Small intestine (tissue), 7 donors: ENCODE results near the gene TFEC. TPM values are rescaled to one million over a fixed set of nuclear protein-coding genes. Genes with fewer than 3 reads are reported as not detected.

Experiments used
- DNase-seq, 2 donors: peaks; one replicate each; pipeline versions ENCODE4 v3.0.0 to v3.0.0-alpha.2; 2013
- FAIRE-seq: peaks from 2 replicates; lab custom pipeline; 2012; peaks lifted over from hg19 to GRCh38; lab: Jason Lieb, UNC
- H3K27ac ChIP-seq, 3 donors: one replicate each; pipeline ENCODE4 v1.5.1; 2013; ENCODE audit warnings: low read length in 2 of 3, mild to moderate bottlenecking in 2 of 3, control low read depth in 1 of 3, inconsistent platforms in 1 of 3, low read depth in 1 of 3, moderate library complexity in 1 of 3
- H3K27me3 ChIP-seq, 3 donors: one replicate each; pipeline ENCODE4 v1.6.1; 2013; ENCODE audit warnings: low read length in 3 of 3, inconsistent platforms in 1 of 3; ENCODE audit not compliant: control insufficient read depth in 3 of 3, insufficient read depth in 3 of 3
- H3K36me3 ChIP-seq, 3 donors: one replicate each; pipeline ENCODE4 v1.6.1; 2013; ENCODE audit warnings: low read length in 3 of 3, inconsistent platforms in 1 of 3, low read depth in 1 of 3, mild to moderate bottlenecking in 1 of 3, moderate library complexity in 1 of 3; ENCODE audit not compliant: control insufficient read depth in 3 of 3, insufficient read depth in 2 of 3
- H3K4me1 ChIP-seq, 3 donors: one replicate each; pipeline ENCODE4 v1.6.1; 2013; ENCODE audit warnings: low read length in 2 of 3, inconsistent platforms in 1 of 3, low read depth in 1 of 3, mild to moderate bottlenecking in 1 of 3, moderate library complexity in 1 of 3; ENCODE audit not compliant: control insufficient read depth in 3 of 3, insufficient read depth in 2 of 3
- H3K4me3 ChIP-seq, 3 donors: one replicate each; pipeline ENCODE4 v1.5.1; 2013; ENCODE audit warnings: low read length in 3 of 3, control low read depth in 1 of 3, inconsistent platforms in 1 of 3, low read depth in 1 of 3, mild to moderate bottlenecking in 1 of 3, moderate library complexity in 1 of 3
- H3K9me3 ChIP-seq, 2 donors: one replicate each; pipeline ENCODE4 v1.6.1; 2013; ENCODE audit warnings: low read depth in 1 of 2, low read length in 1 of 2; ENCODE audit not compliant: control insufficient read depth in 2 of 2, insufficient read depth in 1 of 2
- WGBS, 3 donors: extraction: QIAGEN DNeasy Blood & Tissue Kit; methylation state at CpG; one replicate each; pipeline ENCODE4 v1.1.7; 2013; 5-methylcytosine and 5-hydroxymethylcytosine counted together
- polyA plus RNA-seq, 4 donors: library from polyadenylated mRNA; stranded (reverse) in 3 of 4; unstranded in 1 of 4; fragments of 200-250 nt in 3 of 4; fragments of 120-200 nt in 1 of 4; gene quantifications; one replicate each; pipeline versions ENCODE4 v1.2.1 to v1.2.3, GENCODE V29; 2013
- donor health status: healthy with polysubstance abuse.
- donor health status: control.
- donor health status: control.
- donor health status: Bipolar disorder and iron deficiency.
- donor health status: healthy.

Gene TFEC
- polyA plus RNA-seq, 4 donors, result 0.82 to 128 (median 7.5) TPM

DNA sequence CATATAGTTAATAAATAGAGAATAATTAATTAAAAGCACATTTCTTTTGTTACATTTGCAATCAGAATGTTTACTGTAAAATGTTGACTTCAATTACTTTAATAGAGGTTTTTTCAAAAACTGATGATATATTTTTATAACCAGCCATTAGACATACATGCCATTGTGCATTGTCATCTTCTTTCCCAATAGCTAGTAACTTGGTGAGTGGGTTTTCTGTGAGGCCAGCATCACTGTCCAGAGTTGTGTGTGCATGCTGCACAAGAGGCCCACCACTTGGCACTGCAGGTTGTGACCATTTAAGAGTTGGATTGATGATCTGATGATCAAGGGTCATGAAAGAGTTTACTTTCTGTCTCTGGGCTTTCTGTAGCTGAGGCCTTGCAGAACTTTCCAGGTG, 46.5 kb downstream of the TFEC start:
- no peak overlapping the region for H3K27ac ChIP-seq
- no peaks in the 10 kb centered on the region for H3K9me3 ChIP-seq
- H3K36me3 ChIP-seq, result no peaks in the 10 kb centered on the region
- FAIRE-seq (no peak), DNase-seq (no peak)
- no peaks in the 10 kb centered on the region for H3K27me3 ChIP-seq
- H3K4me1 ChIP-seq, result no peaks in the 10 kb centered on the region
- H3K4me3 ChIP-seq, result no peak overlapping the region

DNA sequence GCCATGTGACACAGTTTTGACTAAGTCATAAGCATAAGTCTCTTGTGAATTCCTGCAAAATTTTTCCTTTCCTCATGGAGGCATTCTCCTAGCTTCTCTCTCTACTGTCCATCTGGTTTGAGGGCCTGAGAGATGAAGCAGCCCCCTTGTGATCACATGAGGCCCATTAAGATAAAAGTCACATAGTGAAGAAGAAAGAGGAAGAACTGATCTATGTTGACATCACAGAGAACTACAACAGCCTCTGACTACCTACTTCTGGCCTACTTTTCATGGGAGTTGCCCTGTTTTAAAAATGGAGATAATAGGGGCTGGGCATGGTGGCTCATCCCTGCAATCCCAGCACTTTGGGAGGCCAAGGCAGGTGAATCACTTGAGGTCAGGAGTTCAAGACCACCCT, 50.4 kb downstream of the TFEC start:
- Histone ChIP-seq H3K27ac (no peak overlapping the region), H3K9me3 (no peaks in the 10 kb centered on the region), H3K4me1 (no peaks in the 10 kb centered on the region), H3K36me3 (no peaks in the 10 kb centered on the region), H3K4me3 (no peak overlapping the region), H3K27me3 (no peaks in the 10 kb centered on the region)
- DNase-seq (no peak), FAIRE-seq (no peak)

DNA sequence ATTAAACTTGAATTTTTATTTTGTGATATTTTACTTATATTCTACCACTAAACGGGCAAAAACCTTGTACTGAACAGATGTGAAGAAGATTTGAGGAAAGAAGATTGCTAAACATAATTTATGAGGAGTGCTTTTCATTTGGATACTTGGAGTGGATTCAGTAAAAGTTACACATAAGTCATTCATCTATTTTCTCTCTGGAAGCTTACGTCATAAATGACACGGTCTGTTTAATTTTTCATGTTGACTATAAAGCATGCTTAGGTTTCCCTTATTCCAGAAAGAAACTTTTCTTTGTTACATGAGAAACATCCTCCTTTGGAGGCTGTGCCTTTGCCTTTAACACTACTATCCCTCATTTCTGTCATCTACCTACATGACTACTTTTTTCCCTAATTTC, 53.9 kb downstream of the TFEC start:
- H3K27ac ChIP-seq, result no peak overlapping the region
- no peak overlapping the region for H3K4me3 ChIP-seq
- FAIRE-seq (no peak), DNase-seq (no peak)
- H3K9me3 ChIP-seq, result no peaks in the 10 kb centered on the region
- peaks cover 0 to 8% (median 0%) of the 10 kb centered on the region in 3 donors for H3K4me1 ChIP-seq
- 70 to 87% (median 82%) methylated on average over 3 of the region's 3 CpGs for WGBS, 3 donors
- H3K36me3 ChIP-seq, result no peaks in the 10 kb centered on the region
- no peaks in the 10 kb centered on the region for H3K27me3 ChIP-seq

DNA sequence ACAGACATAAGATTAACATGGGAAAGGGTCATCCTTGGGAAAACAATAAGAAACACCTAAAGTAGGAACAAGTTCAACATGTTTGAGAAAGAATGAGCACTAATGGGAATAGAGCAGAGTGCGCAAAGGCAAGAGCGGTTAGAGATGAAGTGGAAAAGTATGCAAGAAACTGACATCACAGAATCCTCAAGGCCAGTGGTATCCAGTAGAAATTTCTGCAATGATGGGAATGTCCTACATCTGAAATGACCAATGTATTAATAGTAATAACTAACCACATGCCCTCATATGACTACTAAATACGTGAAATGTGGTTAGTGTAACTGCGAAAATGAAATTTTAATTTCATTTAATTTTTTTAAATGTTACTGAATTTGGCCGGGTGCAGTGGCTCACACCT, 54.8 kb downstream of the TFEC start:
- Histone ChIP-seq H3K4me3 (no peak overlapping the region), H3K4me1 (peaks cover 0 to 15% (median 0%) of the 10 kb centered on the region in 3 donors), H3K9me3 (no peaks in the 10 kb centered on the region), H3K27me3 (no peaks in the 10 kb centered on the region), H3K27ac (peak overlapping the region in 1 of 3 donors; percentile 41), H3K36me3 (no peaks in the 10 kb centered on the region)
- 70 to 75% (median 74%) methylated on average over 5 of the region's 5 CpGs for WGBS, 3 donors
- no peak for FAIRE-seq
- no peak for DNase-seq

DNA sequence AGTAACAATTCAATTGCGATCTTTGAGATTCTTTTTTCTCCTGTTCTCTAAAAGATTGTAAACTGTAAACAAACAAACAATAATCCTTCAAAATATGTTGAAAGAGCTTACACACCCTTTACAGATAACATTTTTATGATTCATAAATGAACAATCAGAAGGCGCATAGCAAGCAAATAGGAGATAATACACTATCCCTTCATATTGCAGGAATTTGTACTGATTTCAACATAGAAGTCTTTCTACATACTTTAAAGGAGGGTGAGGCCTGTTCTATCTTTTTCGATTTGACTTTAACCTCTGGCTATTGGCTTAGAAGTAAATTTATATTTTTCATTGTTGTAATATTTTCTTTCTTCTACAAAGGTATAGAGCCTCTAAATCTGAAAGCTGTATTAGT, 57.2 kb downstream of the TFEC start:
- Histone ChIP-seq H3K4me3 (no peak overlapping the region), H3K27ac (peak overlapping the region in 1 of 3 donors; percentile 14), H3K27me3 (no peaks in the 10 kb centered on the region), H3K36me3 (no peaks in the 10 kb centered on the region), H3K9me3 (no peaks in the 10 kb centered on the region), H3K4me1 (peaks cover 0 to 31% (median 0%) of the 10 kb centered on the region in 3 donors)
- no peak for FAIRE-seq
- 30 to 71% (median 47%) methylated on average over 3 of the region's 3 CpGs for WGBS, 3 donors
- peak; percentile 49 to 60 for DNase-seq

DNA sequence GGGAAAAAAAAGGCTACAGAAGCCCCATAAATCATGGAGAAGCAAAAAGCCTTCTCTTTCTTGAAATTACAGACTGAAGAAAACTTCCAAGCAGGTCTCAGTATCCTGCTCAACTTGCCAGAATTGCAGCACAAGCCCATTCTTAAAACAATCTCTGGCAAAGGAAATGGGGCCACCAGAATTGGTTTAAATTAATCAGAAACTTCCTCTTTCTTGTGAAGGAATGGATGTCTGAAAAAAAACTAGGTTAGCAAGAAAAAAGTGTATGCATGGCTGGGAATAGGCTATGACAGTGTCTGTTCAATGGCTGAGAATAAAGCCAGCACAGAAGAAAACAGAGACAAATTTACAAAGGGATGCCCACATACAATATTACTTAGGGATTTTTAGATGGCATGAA, 59.1 kb downstream of the TFEC start:
- FAIRE-seq (no peak), DNase-seq (no peak)
- Histone ChIP-seq H3K4me1 (peaks cover 0 to 32% (median 0%) of the 10 kb centered on the region in 3 donors), H3K4me3 (no peak overlapping the region), H3K9me3 (no peaks in the 10 kb centered on the region), H3K27ac (peak overlapping the region in 1 of 3 donors; percentile 93), H3K27me3 (no peaks in the 10 kb centered on the region), H3K36me3 (no peaks in the 10 kb centered on the region)

DNA sequence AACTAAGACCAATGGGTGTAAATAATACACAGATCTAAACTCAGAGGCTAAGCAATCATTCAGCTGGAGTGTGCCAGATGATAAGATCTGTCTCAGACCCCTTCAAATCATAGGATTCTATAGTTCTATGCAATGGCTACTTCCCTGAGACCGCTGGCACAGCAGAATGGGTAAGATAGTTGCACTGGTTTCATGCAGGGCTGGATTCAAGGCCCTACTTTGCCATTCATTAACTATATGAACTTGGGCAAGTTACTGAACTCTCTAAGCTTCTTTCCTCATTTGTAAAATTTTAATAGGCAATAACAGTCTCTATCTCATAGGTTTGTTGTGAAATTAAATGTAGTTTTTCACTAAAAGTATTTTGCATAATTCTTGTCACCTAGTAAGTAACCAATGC, 62.0 kb downstream of the TFEC start:
- H3K27ac ChIP-seq, result peak overlapping the region in 1 of 3 donors; percentile 93
- H3K4me3 ChIP-seq, result no peak overlapping the region
- WGBS, 3 donors, result 37 to 61% (median 53%) methylated on average over 1 of the region's 1 CpG
- H3K36me3 ChIP-seq, result no peaks in the 10 kb centered on the region
- FAIRE-seq (no peak), DNase-seq (peak; percentile 24 to 67)
- H3K4me1 ChIP-seq, result peaks cover 0 to 32% (median 0%) of the 10 kb centered on the region in 3 donors
- H3K27me3 ChIP-seq, result no peaks in the 10 kb centered on the region
- no peaks in the 10 kb centered on the region for H3K9me3 ChIP-seq

DNA sequence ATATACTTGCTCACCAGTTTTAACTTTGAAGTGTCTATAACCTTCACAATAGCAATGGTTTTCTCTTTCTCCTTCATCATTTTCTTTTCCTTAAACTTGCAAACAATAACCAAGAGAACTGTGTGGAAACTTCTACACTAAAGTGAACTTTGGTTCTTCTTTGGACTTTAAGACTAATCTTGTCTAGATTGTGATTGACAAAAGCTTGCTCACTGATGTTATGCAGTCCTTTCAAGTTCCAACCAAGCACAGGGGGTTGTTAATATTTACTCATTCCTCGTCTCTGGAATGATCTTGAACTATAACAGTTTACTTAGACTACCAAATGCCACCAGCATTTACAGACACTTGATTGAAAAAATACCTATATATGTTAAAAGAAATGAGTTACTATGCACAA, 62.4 kb downstream of the TFEC start:
- H3K4me1 ChIP-seq, result peaks cover 0 to 32% (median 0%) of the 10 kb centered on the region in 3 donors
- FAIRE-seq, result no peak
- H3K4me3 ChIP-seq, result peak overlapping the region in 1 of 3 donors; percentile 4
- peak; percentile 85 to 86 for DNase-seq
- H3K27ac ChIP-seq, result peak overlapping the region in 1 of 3 donors; percentile 93
- 14 to 28% (median 23%) methylated on average over 1 of the region's 1 CpG for WGBS, 3 donors
- no peaks in the 10 kb centered on the region for H3K36me3 ChIP-seq
- H3K9me3 ChIP-seq, result no peaks in the 10 kb centered on the region
- no peaks in the 10 kb centered on the region for H3K27me3 ChIP-seq

DNA sequence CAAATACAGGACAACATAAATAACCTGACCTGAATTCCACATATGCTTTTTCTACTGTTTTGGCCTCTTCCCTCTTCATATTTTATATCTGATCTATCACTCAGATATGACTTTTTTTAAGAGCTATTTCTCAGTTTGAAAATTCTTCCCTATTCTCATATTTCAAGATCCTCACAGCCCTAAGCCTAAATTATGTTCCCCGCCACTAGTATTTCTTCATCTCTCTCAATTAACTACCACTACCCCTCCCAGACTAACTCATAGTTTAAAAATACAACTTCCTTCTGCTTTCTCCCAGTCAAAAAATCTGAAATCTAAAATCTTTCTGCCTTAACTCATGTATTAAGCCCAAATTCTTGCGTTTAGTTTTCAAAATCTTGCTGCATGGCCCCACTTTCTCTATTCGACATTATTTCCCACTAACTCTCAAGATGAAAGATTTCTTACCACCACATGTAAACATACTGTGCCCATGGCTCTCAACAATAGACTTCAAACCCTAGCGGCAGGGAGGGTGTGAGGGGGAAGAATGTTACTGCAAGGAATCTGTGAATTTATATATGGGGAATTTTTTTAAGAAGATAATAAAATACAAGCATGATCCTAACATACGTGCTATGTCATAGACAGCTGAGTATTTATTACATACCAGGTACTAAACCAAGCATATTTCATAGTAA, 64.6 kb downstream of the TFEC start:
- H3K27me3 ChIP-seq, result no peaks in the 10 kb centered on the region
- H3K9me3 ChIP-seq, result no peaks in the 10 kb centered on the region
- peak in 1 of 2 donors; percentile 63 for DNase-seq
- no peaks in the 10 kb centered on the region for H3K36me3 ChIP-seq
- peak overlapping the region in 1 of 3 donors; percentile 58 for H3K4me3 ChIP-seq
- WGBS, 3 donors, result 67 to 86% (median 83%) methylated on average over 5 of the region's 5 CpGs
- FAIRE-seq, result no peak
- peak overlapping the region in 1 of 3 donors; percentile 93 for H3K27ac ChIP-seq
- H3K4me1 ChIP-seq, result peaks cover 0 to 17% (median 0%) of the 10 kb centered on the region in 3 donors
